ENCODE measurements around the gene DIAPH1.

DIAPH1 gene

DNA sequence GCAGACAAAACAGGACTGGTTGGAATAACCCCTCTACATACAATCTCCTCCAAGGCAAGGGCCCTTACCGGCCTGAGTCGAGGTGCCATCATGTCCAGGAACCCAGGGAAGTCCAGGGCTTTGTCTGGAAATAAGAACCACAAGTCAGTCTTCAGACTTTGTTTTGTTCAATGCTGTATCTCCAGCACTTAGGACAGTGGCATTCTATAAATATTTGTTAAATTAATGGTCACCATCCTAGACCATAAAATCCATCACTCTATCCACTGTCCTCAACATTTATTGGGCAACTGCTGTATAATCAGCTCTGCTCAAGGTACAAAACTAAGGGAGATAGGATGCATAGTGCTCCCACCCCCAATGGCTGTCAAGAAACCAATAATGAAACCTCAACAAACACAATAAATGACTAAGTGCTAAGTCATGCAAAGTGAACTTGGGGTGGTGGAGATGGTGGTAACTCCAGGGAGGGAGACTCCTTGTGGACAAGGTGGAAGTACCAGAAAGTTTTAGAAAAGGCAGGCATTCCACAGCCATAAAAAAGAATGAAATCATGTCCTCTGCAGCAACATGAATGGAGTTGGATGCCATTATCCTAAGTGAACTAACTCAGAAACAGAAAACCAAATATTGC is 23.0 kb upstream of the DIAPH1 start (continued):
- TF ChIP-seq ZNF777 (tag by site-specific recombination; IDR thresholded peaks at IDR 0.05; ENCODE audit: borderline replicate concordance) (no peak), PRDM1 (tag by site-specific recombination; IDR thresholded peaks at IDR 0.05) (peak; percentile 91), ZNF654 (tag by site-specific recombination; IDR thresholded peaks at IDR 0.05; ENCODE audit: low read depth) (peak; percentile 11; the same call in 1 of the 2 replicates), ZNF621 (tag by site-specific recombination; IDR thresholded peaks at IDR 0.05) (no peak), ZNF623 (tag by site-specific recombination; IDR thresholded peaks at IDR 0.05) (no peak), ZNF335 (tag by site-specific recombination; conservative IDR thresholded peaks at IDR 0.05) (no peak), ZNF16 (tag by site-specific recombination; IDR thresholded peaks at IDR 0.05; ENCODE audit: low read depth) (no peak), GLIS1 (tag by site-specific recombination; IDR thresholded peaks at IDR 0.05) (0 out of 2 replicates have a peak, but pooled peaks have one; percentile 7), TRIM28 (IDR thresholded peaks at IDR 0.05; ENCODE audit: borderline replicate concordance, low read length) (no peak), ZBTB8A (tag by site-specific recombination; IDR thresholded peaks at IDR 0.05) (no peak), ZBTB21 (tag by site-specific recombination; IDR thresholded peaks at IDR 0.05) (no peak), HOXD13 (CRISPR knock-in tag; IDR thresholded peaks at IDR 0.05; ENCODE audit: borderline replicate concordance) (no peak), ZNF121 (tag by site-specific recombination; IDR thresholded peaks at IDR 0.05) (no peak), ZNF398 (tag by site-specific recombination; IDR thresholded peaks at IDR 0.05) (peak; percentile 62)
- TF ChIP-seq, protein P1, sequence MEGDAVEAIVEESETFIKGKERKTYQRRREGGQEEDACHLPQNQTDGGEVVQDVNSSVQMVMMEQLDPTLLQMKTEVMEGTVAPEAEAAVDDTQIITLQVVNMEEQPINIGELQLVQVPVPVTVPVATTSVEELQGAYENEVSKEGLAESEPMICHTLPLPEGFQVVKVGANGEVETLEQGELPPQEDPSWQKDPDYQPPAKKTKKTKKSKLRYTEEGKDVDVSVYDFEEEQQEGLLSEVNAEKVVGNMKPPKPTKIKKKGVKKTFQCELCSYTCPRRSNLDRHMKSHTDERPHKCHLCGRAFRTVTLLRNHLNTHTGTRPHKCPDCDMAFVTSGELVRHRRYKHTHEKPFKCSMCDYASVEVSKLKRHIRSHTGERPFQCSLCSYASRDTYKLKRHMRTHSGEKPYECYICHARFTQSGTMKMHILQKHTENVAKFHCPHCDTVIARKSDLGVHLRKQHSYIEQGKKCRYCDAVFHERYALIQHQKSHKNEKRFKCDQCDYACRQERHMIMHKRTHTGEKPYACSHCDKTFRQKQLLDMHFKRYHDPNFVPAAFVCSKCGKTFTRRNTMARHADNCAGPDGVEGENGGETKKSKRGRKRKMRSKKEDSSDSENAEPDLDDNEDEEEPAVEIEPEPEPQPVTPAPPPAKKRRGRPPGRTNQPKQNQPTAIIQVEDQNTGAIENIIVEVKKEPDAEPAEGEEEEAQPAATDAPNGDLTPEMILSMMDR (tag by site-specific recombination; IDR thresholded peaks at IDR 0.05) = 0 out of 2 replicates have a peak, but pooled peaks have one; percentile 25

- H3K4me3 ChIP-seq (ENCODE audit: low read depth, low read length) = no peak overlapping the region
- H3K4me1 ChIP-seq (ENCODE audit: control insufficient read depth, insufficient read depth, low read length) = no peaks in the 10 kb centered on the region; the same call in 1 of the 2 replicates
- ChIA-PET POLR2A (no interaction called here), CTCF (interaction anchor here (0.7 to 1.7 kb wide), 2 partner anchors 8 to 22 kb away, joined by 3 to 4 read pairs; partner anchors contain the start of gene DIAPH1)
- no peak overlapping the region for H3K27ac ChIP-seq (ENCODE audit: extremely low read depth, low read depth, low read length)
- H3K9me3 ChIP-seq (ENCODE audit: control insufficient read depth, insufficient read depth, low read depth, low read length) = no peaks in the 10 kb centered on the region
- H3K36me3 ChIP-seq (ENCODE audit: control insufficient read depth in 2 of 2, insufficient read depth in 1 of 2, low read length in 2 of 2) = peaks cover 0 to 32% of the 10 kb centered on the region in 2 experiments; a peak in 1 of 3 replicates
- TF ChIP-seq SCRT2 (tag by site-specific recombination; IDR thresholded peaks at IDR 0.05) = 0 out of 2 replicates have a peak, but pooled peaks have one; percentile 38
- no peak for TF ChIP-seq ZSCAN18 (tag by site-specific recombination; IDR thresholded peaks at IDR 0.05)
Measured at GRCh38 chr5:141640698-141641097, 21.9 kb upstream of the DIAPH1 start.

GRCh38 chr5:141640051-141640415 is 21.2 kb upstream of the DIAPH1 start:
- H3K9me3 ChIP-seq (ENCODE audit: control insufficient read depth, insufficient read depth, low read depth, low read length) = no peaks in the 10 kb centered on the region
- POLR2A ChIA-PET = interaction anchor here (0.5 kb wide), 1 partner anchor 33 kb away, joined by 3 read pairs; no protein-coding TSS in a partner anchor
- no peaks in the 10 kb centered on the region; the same call in 1 of the 2 replicates for H3K4me1 ChIP-seq (ENCODE audit: control insufficient read depth, insufficient read depth, low read length)
- H3K36me3 ChIP-seq (ENCODE audit: control insufficient read depth in 2 of 2, insufficient read depth in 1 of 2, low read length in 2 of 2) = peaks cover 0 to 26% of the 10 kb centered on the region in 2 experiments; a peak in 1 of 3 replicates
- no peak for TF ChIP-seq OVOL3 (tag by site-specific recombination; IDR thresholded peaks at IDR 0.05)
- no peak for TF ChIP-seq ZNF701 (tag by site-specific recombination; IDR thresholded peaks at IDR 0.05)
- H3K4me3 ChIP-seq (ENCODE audit: low read depth, low read length) = no peak overlapping the region
- CTCF ChIA-PET = interaction anchor here (0.8 to 1.7 kb wide), 3 partner anchors 21 to 321 kb away, joined by 3 to 4 read pairs (median 4); partner anchors contain the start of gene DIAPH1
- no peak overlapping the region for H3K27ac ChIP-seq (ENCODE audit: extremely low read depth, low read depth, low read length)
